Stimulated activated CD4-positive, alpha-beta T cell treated with anti-CD3 and anti-CD28 coated beads, Interleukin-12 subunit alpha, Interleukin-12 subunit beta, amount 100 ng/mL, for 48 hours (primary cell): ENCODE measurements around the gene CCDC154.
"Not testable (repeated sequence)": the region's sequence is repeated elsewhere in the genome, so short reads cannot be mapped to it uniquely, and the experiment has no call there.

Experiments
- DNase-seq, 3 donors: peaks; one replicate each; pipeline ENCODE4 v3.0.0-alpha.2; 2020; ENCODE audit warnings: low read depth in 2 of 3, low spot score in 1 of 3

CCDC154 gene, protein sequence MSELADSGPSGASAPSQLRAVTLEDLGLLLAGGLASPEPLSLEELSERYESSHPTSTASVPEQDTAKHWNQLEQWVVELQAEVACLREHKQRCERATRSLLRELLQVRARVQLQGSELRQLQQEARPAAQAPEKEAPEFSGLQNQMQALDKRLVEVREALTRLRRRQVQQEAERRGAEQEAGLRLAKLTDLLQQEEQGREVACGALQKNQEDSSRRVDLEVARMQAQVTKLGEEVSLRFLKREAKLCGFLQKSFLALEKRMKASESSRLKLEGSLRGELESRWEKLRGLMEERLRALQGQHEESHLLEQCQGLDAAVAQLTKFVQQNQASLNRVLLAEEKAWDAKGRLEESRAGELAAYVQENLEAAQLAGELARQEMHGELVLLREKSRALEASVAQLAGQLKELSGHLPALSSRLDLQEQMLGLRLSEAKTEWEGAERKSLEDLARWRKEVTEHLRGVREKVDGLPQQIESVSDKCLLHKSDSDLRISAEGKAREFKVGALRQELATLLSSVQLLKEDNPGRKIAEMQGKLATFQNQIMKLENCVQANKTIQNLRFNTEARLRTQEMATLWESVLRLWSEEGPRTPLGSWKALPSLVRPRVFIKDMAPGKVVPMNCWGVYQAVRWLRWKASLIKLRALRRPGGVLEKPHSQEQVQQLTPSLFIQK

DNA sequence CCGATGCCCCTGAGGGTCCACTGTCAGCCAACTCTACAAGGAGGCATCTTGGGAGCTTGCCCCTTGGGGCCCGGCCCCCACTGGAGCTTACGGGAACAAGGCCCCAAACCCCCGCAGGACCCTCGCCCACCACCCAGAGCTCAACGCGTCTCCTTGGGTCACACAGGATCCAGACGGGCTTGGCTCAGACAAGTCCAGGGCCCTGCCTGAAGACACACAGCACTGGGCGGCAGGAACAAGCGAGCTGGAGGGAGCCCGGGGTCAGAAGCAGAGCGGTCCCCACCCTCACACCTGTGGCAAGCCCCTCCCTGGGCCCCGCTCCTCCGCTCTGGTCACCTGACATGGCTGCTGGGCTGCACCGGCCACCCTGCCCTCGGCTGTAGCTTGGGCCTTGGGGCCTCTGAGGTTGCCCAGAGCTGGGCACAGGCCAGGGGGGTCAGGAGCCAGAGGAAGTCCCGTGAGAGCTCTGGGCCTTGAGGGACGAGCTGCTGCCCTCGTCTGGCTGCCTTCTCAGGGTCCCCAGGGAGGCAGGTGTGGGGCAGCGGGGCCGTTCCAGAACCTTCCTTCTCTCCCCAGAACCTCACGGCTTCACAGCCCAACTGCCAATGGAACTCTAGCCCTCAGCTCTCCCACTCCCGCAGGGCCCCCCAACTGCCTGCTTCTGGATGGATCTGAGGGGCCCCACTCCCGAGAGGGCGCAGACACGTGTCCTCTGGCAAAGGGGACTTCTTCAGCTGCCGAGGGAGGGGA, at the start of gene CCDC154:
TSS of gene CCDC154 (minus strand) at position 577 of the 750 bp plus-strand sequence. CDS start at position 343, 234 bp downstream.
- no peak for DNase-seq

DNA sequence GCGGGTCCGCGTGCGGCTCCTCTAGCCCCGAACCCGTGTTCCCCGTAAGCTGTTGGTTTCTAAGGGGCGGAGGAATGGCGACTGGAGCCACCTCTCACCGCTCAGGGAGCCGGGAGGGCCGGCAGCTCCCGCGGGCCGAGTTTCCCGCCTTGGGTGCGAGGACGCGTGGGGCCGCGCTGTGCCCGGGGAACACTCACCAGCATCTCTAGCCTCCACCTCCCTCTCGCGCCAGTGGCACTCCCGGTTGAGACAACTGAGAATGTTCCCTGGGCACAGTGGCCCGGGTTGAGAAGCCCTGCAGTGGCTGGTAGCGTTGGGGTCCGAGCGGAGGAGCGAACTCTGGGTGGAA, 49.4 kb upstream of the CCDC154 start:
- DNase-seq, result peak in 1 of 3 donors; percentile 12

DNA sequence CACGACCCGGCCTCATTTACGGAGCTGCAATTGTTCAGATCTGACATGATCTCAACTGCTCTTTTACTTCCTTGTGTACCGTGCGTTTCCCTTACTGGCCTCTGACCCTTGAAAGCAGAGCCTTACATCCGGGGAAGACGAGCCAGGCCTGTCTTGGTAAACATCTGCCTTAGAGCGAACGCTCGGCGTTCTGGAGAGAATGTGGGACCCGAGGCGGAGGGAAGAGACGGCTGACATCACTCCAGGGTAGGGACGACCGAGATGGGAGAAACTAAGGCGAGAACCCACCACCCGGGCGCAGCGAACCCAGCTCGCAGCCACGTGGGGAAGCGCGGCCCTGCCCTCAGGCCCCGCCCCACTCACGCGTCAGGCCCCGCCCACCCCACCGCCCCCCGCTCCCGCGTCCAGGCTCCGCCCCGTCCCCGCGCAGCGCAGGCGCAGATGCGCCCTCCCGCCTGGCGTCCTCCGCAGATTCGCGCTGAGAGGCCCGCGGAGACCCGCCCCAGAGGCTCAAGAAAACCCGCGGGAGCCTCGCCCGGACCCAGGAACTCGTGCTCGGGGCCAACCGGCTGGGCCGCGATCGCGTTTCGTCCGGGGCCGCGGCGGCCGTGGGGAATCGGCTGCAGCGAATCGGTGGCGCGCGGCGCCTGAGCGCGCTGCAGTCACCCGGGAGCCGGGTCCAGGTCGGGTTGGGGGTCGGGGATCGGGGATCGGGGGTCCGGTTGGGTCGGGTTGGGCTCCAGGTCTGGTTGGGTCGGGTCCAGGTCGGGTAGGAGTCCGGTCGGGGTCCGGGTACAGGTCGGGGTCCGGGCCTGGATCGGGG, 48.8 kb upstream of the CCDC154 start, which contains the start of gene TELO2:
TSS of gene TELO2 (plus strand) at position 438 of the 823 bp plus-strand sequence. CDS start 922 bp downstream, outside the sequence.
- DNase-seq, result peak; percentile 75 to 83 (median 77)

DNA sequence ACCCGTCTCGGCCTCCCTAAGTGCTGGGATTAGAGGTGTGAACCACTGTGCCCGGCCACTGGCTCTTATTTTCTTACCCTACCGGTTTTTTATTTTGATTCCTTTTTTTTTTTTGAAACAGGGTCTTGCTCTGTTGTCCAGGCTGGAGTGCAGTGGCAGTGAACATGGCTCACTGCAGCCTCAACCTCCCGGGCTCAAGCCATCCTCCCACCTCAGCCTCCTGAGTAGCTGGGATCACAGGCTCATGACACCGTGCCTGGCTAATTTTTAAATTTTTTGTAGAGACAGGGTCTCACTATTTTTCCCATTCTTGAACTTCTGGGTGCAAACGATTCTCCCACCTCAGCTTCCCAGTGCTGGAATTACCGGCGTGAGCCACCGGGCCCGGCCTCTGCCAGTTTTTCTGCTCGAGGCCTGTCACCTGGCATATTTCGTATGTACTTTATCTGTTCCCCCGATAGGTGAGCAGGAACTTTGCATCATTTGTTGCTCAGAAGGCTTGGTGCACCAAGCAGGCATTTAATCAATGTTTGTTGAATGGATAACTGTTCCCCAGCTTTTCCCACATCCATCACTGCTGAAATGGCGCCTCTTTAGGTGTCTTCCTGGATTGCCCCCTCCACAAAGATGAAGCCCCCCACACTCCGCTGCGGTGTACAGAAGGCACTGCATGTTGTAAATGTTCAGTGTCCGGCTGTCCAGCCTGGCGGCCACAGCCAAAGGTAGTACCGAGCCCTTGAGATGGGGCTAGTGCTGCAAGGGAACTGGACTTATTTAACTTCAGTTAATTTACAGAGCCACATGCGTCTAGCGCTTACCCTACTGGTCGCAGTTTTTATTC, 47.9 kb upstream of the CCDC154 start:
- no peak for DNase-seq

DNA sequence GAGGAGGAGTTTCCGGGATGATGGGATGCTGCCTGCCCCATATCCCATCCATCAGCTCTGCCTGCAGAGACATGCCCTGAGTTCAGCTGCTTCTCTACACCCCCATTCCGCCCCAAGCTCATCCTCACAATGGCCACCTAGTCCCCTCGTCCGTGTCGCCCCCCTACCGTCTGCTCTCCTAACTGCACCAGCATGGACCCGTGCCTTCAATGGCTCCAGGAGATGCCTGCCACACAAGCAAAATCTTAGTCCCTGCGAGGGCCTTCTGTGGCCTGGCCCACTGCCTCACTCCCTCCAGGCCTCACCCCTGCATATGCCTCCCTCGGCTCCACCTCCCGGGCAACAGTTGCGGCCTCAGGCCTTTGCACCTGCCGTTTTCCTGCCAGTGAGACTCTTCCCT, 47.0 kb upstream of the CCDC154 start:
- no peak for DNase-seq

DNA sequence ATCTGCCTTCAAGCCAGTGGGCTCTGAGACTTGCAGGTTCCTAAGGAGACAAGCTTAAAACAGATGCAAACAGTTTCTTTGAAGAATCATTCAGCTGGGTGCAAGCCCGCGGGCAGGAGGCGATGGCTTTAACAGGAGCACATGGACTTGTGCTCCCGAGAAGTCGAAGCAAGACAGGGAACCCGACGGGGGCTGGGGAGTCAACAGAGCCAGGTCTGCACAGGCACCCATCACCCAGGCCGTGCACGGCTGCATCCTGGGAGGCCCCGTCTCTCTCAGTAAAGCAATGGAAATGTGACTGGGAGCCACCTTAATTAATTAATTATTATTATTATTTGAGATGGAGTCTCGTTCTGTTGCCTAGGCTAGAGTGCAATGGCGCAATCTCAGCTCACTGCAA, 44.7 kb upstream of the CCDC154 start:
- no peak for DNase-seq

DNA sequence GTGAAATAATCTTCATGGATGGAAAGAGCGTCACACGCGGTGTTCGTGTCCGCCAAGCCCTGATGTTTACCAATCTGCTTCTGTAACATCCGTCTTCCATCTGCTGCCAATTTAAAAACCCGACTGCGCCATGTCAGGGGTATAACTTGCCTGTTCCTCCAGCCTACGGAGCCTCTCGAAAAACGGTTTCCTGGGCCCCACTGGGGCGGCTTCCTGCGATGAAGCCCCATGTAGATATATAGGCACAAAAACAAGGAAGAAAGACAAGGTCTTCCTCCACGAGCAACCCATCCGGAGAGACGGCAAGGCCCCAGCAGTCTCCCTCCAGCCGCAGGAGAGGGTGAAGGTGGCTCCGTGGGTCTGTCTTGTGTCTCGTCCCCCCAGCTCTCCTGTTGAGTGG, 44.3 kb upstream of the CCDC154 start, which contains the start of gene PTX4:
TSS of gene PTX4 (minus strand) at position 326 of the 400 bp plus-strand sequence. CDS start at position 291, 35 bp downstream.
- no peak for DNase-seq

DNA sequence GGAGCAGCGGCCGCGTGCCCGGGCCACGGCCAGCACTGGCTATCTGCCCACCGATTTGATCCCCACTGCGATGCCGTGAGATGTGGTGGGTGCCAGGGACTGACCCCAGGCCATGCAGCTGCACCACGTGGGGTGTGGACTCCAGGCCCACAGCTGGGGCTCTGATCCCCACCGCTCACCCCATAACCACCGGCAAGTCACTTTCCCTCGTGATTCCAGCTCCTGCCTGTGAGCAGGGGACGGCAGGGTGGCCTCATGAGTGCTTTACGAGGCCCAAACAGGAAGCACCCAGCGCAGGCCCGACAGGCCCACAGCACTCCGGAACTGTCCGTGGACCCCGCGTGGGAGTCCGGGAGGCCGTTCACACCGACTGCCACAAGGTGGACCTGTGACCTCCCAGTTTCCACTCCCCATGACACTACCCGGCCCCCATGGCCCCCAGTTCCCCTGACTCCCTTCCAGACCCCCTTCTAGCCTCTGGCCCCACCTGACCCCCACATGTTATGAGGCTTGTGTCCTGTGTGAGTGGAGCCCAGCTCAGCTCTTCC, 43.8 kb upstream of the CCDC154 start:
- no peak for DNase-seq

DNA sequence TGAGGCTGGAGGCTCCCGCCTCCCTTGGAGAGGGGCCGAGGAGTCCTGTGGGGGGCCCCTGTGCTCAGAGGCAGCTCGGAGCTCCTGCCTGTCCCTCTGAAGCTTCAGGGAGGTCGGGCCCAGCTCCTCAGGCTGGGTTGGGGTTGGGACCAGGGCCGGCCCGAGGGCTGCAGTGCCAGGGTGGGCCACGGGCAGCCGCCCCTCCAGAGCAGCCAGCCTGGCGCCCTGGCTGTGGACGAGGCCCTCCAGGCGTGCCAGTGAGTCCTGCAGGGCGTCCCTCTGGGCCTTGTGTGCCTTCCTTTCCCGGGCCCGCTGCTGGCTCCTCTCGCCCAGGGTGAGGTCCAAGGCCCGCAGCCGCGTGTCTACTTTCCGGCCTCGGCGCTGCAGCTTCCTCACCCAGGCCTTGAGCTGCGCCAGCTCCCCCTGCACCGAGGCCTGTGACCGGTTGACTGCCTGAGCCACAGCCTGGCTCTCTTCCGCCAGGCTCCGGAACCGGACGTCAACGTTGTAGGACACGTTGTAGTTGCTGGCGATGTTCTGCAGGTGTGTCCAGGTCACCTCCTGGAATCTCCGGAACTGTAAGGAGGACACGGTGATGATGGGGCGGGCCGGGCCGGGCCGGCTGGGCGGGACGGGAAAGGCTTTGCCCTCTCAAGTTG, 43.2 kb upstream of the CCDC154 start:
- DNase-seq, result no peak

DNA sequence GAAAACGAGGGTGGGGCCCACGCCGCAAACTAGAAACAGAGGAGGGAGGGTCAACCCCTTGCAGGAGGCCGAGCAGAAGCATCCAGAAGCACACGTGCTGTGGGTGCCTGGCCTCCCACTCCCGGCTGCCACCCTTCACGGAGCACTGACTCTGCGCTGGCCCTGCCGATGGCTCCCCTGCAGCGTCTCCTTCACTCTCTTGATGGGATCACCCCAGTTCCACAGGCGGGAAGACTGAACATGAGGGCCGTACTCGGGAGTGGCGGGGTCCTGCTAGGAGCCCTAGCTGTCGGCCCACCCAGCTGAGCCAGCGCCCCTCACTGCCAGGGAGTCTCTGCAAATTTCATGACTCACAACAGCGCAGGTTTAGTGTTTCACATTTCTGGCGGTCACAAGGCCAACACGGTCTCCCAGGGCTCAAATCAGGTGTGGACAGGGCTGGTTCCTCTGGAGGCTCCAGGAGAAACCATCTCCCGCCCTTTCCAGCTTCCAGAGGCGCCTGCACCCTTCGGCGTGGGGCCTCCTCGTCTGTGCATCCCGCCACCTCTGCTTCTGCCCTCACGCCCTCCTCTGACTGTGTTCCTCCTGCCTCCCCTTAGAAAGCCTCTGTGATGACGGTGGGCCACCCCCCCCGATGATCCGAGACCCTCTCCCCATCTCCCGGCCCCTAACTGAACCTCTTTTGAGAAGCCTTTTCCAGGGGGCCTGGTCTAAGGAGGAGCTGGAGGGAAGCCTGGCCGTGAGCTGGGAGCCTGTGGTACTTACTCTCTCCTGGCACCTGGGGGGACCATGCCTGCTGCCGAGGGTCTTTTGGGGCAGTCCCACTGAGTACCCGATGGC, 42.4 kb upstream of the CCDC154 start:
- no peak for DNase-seq

DNA sequence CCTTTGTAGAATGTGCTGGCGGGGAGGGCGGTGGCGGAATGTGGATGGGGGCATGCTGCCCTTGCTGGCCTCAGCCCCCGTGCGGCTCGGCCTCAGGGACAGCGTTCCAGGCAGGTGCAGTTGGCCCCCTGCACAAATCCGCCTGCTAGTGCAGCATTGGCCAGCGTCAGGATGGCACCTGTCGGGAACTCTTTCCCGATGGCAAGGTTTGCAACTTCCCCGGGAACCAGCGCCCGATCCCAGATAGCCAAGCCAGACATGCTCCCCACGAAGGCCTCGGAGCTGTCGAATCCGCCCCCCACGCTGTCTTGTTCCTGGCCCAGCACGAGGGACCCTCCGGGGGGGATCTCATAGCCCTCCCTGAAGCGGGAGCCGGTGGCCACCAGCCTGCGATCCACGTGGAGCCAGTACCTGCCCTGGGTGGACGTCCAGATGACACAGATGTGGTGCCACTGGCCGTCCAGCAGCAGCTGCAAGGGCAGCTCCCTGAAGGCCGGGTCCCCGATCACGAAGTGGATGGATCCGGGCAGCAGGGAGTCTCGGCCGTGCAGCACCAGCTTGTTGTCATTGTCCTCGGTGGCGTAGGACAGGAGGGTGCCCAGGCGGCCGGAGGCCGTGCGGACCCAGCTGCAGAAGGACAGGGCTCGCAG, 41.6 kb upstream of the CCDC154 start:
- no peak for DNase-seq

DNA sequence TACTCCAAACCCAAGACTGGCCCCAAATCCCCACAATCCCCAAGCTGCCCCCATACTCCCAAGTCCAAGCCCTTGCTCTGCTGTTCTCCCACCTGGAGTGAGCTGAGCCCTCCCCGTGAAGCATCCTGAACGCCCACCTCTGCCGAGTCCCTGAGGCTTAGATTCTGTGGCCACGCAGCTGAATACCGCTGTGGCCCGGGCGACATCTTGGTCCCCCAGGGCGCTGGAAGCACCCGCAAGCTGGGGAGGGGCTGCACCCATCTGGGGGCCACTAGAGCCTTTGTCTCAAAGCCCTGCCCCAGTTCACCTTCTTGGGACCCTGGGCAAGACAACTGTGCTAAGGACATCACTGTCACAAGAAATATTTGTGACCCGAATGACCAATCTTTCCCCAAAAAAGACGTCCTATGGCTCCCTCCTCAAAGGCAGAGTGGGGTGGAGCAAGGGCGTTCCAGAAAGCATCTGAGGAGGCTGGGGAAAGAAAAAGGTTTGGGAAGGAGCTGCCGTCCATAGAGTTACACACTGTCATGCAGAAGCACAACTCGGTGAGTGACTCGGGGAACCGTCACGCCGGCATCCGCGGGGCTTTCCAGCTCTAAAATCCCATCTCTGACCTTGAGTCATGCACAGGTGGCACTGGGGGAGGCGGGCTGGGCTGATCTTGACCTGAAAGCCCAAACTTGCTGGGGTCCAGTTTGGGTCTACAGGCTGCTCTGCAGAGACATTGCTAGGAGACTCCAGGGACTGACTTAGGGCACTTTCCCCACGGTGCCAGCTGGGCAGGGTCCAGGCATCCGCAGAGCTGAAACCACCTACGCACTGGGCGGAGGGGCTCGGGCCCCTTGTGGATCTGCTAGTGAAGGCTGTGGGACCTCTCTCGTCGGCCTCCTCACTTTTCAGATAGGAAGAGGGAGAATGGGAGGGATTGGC, 37.8 kb upstream of the CCDC154 start:
- no peak for DNase-seq

DNA sequence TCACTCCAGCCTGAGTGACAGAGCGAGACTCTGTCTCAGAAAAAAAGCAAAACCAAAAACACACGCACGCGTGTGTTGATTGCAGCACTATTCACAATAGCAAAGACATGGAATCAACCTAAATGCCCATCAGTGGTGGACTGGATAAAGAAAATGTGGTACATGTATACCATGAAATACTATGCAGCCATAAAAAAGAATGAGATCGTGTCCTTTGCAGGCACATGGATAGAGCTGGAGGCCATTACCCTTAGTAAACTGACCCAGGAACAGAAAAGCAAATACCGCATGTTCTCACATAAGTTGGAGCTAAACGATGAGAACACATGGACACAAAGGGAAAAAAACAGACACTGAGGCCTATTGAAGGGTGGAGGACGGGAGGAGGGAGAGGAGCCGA, 34.6 kb upstream of the CCDC154 start:
- DNase-seq, result not testable (repeated sequence)

DNA sequence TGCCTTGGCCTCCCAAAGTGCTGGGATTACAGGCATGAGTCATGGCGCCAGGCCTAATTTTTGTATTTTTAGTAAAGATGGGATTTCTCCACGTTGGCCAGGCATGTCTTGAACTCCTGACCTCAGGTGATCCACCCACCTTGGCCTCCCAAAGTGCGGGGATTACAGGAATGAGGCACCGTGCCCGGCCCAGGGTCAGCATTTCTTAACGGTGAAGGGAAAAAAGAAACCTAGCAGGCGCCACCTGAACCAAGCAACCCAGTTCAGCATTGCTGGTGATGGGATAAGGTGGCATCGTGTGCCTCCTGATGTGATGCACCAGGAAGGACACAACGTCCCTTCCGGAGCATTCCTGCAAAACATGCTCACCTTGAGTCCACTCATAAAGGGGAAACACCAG, 32.7 kb upstream of the CCDC154 start:
- DNase-seq, result no peak

DNA sequence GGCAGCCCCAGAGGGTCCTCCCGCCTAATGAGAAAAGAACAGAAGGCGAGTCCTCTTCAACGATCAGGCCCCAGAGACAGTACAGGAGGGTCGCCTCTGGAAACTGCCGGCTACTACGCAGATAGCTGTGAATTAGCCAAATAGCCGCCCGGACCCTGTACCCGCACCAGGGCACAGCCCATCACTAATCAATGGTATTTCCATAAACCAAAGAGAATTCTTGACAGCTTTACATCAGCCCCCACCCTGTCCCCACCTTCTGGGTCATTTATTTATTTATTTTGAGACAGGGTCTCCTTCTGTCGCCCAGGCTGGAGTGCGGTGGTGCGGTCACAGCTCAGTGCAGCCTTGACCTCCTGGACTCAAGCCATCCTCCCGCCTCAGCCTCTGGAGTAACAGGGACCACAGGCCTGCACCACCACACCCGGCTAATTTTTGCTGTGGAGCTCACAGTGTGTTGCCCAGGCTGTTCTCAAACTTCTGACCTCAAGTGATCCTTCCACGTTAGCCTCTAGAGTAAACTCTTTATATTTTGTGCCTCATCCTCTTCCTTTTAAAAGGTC, 31.3 kb upstream of the CCDC154 start:
- DNase-seq, result no peak
